GM19468 (cell line): ENCODE results near the gene ASIC2.

ENCODE experiments used
- ATAC-seq: cut with Tn5 transposase; IDR thresholded peaks from one replicate; pipeline ENCODE4 v1.9.1; 2021; ENCODE audit warnings: mild to moderate bottlenecking, moderate library complexity, moderate number of reproducible peaks; ENCODE audit not compliant: unreplicated experiment; ENCODE audit errors: extremely low read depth

Gene ASIC2

DNA sequence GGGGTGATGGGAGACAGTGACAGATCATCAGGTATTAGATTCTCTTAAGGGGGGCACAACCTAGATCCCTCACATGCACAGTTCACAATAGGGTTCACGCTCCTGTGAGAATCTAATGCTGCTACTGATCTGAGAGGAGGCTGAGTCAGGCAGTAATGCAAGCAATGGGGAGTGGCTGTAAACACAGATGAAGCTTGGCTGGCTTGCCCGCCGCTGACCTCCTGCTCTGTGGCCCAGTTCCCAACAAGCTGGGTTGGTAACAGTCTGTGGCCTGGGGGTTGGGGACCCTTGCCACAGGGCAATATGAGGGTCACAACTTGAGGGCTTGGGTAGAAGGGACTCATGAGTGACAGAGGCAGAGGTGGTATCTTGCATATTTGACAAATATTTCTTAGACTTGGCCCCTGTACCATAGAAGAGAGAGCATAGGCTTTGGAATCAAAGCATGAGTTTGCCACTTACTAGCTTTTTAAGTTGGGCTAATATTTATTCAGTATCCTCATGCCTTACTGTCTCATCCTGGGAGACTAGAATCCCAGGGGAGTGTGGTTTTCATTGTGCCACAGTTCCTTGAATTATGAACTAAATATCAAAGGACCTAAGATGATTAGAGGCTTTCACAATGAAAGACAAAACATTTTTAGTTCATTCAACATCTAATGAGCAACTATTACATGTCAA lies 168.1 kb downstream of the ASIC2 start:
- no peak for ATAC-seq

DNA sequence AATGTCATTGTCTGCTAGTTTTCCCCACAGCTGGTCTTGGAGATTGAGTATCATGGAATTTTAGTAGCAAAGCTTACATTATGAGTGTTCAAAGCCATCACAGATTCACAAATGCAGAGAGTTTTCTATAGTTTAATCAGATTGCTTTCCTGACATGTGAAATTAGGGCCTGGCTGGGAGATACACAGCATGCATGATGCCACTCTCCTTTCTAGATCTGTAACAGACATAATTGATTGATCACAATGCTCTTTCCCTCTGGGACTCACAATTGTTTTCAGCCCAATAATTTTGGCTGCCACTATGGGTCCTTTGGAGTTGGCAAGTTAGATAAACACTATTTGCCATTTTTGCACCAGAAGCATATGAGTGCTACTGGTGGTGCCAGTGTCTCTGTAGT lies 168.9 kb downstream of the ASIC2 start:
- no peak for ATAC-seq

DNA sequence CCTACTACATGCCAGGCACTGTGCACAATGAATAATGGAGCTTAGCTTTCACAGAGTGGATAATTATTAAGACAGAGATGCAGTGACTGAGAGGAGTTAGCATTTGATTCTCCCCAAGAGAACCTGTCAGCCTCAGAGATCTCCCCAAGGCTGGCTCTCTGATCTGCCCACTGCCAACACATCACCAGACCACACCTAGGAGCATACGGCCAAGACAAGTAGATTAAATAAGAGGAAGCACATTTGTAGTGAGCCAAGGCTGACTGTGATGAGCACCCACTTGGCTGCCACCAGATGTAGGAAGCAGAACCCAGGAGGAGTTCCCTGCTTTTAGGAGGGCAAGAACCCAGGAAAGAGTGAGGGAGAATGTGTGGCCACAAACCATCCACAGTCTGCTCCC lies 171.3 kb downstream of the ASIC2 start:
- no peak for ATAC-seq

DNA sequence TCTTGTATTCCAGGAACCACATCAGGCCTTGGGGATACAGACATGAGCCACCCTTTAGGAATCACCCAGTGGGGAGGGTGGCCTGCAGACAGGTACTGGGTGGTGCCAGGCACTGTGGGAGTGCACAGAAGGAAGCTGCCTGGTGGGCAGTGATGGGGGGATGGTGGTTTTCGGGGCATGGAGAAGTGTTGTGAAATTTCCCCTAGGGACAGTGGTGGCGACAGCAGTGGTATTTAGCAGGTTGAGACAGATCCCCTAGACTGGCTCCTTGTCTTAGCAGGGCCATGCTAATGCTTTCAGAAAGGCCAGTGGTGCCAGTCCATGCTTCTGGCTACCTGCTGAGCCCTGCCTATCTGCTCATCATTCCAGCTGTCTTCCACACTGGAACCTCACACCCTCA lies 171.8 kb downstream of the ASIC2 start:
- ATAC-seq, result no peak

DNA sequence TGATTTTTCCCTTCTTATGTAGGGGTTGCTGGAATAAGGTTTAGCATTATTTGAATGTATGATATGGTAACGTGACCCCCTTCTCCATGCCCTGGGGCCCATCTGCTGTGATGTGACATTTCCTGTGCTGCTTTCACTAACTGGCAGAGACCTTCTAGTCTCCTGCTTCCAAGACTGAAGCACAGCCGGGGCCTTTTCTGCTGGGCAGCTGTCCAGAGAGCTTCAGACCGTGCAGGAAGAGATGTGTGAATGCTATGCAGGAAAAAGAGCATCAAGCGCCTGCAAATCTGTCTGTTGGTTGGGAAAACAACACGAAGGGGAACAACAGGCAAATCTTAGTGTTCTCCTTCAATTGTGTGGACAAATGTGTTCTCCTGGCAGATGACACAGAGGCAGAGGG lies 173.0 kb downstream of the ASIC2 start:
- no peak for ATAC-seq

DNA sequence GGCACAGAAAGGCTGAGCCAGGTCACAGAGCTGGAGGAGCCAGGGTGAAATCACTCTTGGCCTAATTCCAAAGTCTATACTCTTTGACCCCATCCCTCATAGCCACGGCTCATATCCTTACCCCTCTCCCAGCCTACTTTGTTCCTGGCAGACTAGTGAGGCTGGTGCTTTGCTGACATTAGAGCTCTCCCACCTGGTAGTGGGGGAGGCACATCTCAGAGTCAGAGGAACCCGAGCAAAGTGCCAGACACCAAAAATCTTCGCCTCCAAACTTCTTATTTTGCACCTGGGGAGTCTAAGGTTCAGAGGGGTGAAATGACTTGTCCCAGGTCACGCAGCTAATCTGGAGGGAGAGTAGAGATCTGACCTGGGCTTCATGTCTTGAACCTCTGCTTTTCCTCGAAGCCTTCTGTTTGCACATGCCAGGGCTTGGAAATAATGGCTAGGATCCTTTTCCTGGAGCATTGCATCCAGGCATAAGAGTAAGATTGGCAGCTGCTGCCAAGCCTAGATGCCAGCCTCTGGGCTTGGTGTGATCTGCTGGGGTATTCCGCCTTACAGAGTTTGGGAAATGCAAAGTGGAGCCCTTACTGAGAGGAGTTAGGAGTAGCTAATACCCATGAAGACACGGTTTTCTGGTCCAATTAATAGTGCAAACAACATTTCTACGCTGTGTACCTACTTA lies 174.6 kb downstream of the ASIC2 start:
- ATAC-seq, result no peak

DNA sequence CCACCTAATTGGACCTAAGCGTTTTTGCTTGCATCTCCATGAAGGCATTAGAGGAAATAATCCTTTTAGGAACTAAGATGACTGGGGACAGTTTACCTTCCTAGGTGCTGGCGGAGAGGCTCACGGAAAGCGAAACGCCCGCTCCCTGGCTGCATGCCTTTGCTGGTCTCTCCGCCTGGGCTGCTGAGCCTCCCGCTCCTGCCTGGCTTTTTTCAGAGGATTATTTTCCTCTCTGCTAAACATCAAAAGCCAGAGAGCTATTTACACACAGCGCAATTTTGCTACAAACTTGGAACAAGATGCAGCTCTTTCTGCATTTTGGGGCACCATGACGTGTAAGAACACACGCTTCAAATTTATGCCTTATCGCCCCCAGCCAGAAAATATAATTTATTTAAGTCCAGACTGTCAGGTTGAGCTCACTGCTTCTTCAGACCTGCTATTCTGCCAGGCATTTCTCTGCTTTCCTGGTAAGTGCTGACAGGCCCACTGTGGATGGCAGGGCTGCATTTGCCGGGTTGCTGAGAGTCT lies 177.0 kb downstream of the ASIC2 start:
- no peak for ATAC-seq

DNA sequence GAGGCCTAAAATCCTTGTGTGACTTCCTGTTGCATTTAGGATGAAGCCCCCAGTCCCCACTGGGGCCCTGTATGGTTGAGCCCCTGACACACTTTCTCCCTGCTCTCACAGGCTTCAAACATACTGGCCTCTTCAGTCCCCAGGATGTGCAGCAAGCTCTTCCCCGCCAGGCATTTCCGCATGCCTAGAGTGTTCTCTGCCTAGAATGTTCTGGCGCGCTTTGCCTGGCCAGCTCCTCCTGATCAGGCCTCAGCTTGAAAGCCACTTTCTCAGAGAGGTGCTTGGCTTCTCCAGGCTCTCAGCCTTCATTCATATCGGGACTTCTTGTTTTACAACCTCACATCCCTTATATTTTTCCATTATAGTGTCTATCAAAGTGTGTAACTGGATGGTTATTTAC lies 177.7 kb downstream of the ASIC2 start:
- no peak for ATAC-seq

DNA sequence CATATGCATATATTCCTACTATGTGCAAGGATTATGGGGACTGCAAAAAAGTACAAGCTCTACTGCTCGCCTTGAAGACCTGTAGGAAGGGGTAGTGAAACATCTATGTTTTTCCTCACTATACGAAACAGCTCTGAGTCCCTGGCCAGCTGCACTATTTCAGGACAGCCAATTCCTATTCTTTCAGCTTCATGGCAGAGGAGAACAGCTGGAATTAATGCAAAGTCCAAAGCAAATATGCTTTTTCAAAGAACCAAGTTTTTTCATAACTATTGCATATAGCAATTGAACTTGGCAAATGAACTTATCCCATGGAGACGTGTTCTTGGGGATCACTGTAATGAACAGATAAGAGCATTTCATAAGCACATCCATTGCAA lies 179.1 kb downstream of the ASIC2 start:
- no peak for ATAC-seq

DNA sequence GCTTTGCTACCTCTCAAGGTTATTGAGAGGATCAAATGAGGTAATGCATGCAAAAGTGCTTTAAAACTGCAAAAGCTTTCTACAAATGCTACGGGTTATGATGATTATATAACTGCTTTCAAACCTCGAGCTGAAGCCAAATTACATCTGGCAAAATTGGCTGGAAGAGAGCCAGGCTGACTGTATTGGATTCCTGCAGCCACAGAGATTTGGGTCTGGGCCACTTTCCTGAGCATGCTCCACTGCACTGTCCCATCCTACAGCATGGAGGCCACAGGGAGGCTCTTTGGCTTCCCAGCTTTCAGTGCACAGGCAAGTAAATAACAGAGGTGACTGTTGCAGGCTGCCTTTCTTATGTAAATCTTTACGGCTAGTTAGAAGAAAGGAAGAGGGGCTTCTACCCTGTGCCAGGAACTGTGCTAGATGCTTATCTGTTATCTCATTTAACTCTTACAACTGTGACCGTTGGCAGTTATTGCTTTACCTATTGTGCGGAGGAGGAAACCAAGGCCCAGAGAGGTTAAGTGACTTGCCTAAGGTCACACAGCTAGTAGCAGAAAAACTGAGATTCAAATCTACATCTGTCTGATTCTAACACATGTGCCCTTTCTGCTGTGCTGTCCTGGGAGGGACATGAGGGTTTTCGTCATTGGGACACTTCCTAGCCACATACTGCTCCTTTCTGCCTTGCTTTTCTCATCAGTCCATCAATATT lies 179.7 kb downstream of the ASIC2 start:
- ATAC-seq, result no peak

DNA sequence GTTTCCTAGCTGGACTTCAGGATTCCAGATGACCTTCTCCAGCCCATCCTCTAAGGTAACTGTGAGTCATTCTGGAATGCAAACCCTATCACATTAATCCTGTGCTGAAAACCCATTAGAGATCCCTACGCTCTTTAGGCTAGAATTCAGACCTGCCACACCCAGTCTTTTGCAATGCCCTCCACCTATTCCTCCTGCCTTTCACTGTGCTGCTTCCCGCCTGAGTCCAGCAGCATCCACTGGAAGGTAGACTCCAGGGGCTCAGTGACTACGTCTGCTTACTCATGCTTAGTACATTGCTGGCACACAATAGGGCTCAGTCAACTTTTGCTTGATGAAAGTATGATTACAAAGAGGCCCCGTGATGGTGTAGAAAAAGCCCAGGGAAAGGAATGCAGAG lies 180.3 kb downstream of the ASIC2 start:
- ATAC-seq, result no peak

DNA sequence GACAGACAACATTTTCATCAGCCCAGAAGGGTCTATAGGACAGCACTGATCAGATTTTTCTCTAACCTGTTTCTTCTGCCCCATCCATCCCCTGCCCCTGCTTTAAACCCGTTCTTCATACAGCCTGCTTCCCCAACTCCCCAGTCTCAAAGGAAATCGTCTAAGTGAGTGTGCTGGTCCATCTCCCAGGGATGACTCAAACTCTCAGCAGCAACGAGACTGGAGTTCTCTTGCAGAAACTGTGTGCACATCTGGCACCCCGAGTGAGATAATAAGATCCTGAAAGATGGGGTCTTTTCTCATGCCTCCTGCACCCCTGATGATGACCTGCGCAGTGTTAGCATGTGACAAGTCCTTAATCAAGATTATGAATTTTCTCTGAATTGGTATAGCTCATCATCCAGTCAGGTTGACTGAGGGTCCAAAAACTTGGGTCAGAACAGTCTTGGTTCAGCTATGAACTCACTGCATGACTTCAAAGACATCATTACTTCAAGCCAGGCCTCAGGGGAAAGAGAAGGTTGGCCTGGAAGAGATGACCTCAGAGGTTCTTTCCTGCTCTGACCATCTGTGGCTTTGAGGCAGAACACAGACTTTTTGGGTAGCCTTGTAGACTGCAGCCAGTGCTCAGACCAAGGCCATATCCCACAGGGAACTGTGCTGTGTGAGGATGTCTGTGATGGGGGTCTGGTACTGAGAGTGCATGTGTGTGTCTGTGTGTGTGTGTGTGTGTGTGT lies 183.6 kb downstream of the ASIC2 start:
- ATAC-seq, result no peak

DNA sequence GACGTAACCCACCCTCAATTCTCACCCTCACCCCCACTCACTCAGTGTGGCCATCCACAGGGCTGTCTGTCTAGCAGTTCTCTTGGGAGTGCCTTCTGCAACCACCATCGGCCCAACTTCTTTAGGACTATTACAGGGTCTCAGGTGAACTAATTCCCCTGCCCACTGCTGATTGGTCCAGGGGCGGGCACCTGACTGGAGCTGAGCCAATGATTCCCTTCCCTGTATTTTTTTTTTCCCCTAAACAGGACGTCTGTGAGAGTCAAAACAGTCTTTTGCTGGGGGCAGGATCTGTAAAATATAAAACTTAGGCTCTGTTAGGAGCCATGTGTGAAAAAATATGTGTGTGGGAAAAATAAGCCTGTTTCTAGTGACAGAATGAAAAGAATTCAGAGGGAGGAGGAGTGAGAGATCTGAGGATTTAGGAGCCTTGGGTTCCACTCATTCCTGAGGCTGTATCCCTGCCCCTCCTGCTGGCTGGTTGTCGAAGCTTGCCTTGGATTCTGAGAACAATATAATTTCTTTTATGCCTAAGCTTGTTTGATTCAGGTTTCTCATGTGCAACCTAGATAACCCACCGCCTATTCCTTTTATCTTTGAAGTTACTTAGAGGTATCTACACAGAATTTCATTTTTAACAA lies 186.4 kb downstream of the ASIC2 start:
- no peak for ATAC-seq

DNA sequence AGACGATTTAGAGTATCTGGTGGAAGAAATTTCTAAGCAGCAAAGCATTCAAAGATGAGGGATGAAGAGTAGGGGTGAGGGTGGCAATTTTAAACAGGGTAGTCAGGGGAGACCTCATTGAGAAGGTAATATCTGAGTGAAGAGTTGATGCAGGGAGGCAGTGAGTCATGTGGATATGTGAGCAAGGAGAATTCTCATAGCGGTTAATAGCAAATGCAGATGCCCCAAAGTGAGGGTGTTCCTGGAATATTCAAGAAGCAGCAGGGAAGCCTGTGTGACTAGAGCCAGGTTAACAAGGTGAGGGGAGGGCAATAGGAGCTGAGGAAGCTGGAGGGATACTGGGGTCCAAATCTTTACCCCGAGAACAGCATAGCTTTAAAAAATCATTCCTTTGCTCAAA lies 187.2 kb downstream of the ASIC2 start:
- ATAC-seq, result no peak

DNA sequence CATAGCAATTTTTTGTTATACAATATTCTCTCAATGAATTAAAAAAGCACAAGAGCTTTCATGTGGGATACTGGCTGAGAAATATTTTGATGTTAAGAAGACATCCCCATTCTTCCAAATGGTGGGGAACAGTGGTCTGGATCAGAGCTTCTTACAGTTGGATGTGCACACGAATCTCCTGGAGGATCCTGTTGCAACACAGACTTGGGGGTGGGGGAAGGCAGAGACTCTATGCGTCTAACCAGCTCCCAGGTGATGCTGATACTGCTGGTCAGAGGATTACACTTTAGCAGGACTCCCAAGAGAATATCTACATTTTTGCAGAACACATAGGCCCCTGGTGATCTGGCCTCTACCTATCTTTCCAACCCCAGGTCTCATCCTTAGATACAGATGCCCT lies 193.2 kb downstream of the ASIC2 start:
- no peak for ATAC-seq

DNA sequence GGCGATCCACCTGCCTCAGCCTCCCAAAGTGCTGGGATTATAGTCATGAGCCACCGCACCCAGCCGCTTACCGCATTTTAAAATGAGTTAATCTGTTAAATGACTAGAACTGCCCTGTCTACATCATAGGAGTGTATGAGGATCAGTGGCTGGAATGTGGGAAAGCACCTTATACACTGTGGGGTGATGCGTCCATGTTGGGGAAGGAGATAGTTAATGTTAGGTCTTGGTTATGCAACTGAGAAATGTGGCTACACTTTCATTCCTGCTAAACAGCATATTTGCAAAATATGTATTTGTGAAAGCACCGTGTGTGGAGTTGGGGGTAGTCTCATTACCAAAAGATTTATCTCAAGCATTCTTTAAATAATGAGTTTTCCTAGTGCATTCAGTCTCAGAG lies 193.8 kb downstream of the ASIC2 start:
- no peak for ATAC-seq

DNA sequence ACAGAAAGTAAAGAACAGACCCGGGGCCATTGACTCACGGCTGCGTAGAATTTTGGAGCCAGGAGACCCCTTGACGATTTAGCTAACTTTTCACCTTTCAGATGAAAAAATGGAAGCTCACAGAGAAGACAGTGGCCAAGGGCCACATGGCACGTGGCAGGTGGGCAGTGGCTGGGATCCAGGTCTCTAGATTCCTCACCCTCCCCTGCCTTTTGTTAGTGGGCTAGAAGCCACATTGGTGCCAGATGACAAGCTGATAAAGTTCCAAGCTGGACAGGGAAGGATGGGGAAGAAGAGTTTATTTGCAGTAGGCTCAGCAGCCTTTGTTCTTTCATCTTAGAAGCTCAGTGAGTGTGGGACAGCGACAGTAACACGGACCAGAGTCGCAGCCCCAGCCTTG lies 195.7 kb downstream of the ASIC2 start:
- ATAC-seq, result no peak

DNA sequence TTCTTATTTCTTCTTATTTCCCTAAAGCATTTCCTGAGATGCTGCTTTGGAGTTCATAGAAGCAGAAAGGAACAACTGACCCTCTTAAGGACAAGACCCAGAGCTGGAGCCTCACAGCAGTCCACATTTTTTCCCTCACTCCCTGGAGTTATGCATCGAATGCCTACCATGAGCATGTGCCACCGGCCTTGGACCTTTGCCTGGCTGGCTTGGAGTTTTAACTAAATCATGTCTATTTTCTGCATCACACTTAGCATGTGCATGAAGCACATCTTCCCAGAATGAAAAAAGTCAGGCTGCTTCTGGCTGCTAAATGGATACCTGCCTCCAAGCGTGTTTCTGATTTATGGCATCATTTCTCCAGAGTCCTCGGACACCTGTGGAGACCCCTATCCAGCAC lies 196.9 kb downstream of the ASIC2 start:
- no peak for ATAC-seq

DNA sequence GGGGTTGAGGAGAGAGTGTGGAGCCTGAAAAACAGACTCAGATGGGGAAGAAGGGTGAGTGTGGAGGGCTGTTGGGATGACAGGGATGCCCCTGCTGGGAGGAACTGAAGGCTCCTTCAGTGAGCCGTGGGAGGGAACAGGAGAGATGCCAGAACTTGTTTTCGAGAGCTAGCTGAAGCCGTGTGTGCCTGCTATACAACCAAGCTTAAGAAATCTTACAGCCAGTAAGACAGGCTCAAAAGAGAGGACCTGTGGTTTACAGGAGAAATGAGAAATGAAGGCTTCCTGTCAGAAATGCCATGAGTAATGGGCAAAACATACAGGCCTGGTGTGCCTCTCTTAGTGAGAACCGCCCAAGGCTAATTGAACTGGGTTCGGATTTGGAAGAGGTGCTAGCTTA lies 201.8 kb downstream of the ASIC2 start:
- no peak for ATAC-seq

DNA sequence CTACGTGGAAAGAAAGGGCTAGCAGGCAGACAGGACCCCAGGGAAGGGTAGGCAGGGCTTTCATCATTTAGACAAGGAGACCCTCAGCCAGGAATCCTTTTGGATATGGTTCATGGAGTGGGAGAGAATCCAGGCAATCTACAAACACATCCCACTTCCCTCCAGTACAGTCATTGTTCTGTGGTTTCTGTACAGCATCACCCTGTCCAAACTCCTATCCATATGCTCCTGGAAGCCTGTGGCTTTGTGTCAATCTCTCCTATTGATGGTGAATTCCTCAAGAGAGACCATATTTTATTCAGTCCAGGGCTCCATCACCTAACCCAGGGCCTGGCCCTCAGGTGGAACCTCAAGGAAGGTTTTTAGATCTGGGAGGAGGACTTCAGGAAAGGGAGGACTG lies 202.3 kb downstream of the ASIC2 start:
- ATAC-seq, result no peak
